Tibial nerve (tissue), 3 donors: ENCODE measurements around the gene RNF187.

ENCODE experiments used
- POLR2A ChIP-seq, 2 donors: fragments of 450-650 bp; IDR thresholded peaks; one replicate each; pipeline ENCODE4 v1.6.1; 2017; ENCODE audit warnings: antibody characterized with exemption in 2 of 2, mild to moderate bottlenecking in 2 of 2, moderate library complexity in 2 of 2
- TF ChIP-seq, protein P1 (sequence below), 5 experiments: fragments of 200-600 bp in 3 of 5; fragments of 450-650 bp in 2 of 5; sonication (generic) in 3 of 5; IDR thresholded peaks; one replicate each; pipeline ENCODE4 v1.5.1; 2016 to 2019; ENCODE audit warnings: antibody characterized with exemption in 5 of 5, mild to moderate bottlenecking in 3 of 5, moderate library complexity in 2 of 5

DNA sequence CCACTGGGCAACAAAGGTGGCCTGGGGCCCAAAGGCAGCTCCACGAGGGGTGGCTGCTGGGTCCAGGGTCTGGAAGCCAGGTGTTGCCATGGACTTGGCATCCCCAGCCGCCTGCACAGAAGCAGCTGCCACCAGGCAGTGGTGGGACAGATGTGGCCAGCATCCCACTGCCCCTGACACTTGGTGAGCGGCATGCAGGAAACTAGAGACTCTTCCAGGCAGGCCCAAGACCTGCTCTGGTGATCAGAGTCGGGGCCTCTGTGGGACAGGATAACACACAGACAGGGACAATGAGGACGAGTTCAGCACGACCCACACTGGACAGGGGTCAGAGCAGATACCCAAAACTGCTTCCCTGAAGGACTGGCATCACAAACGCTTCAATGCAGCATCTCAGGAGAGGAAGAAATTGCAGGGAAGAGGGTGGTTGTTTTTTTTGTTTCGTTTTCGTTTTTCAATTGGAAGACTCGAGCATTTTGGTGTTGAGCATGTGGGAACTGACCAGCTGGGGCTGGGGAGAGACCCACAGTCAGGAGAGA lies 34.1 kb upstream of the RNF187 start:
- TF ChIP-seq, protein P1, sequence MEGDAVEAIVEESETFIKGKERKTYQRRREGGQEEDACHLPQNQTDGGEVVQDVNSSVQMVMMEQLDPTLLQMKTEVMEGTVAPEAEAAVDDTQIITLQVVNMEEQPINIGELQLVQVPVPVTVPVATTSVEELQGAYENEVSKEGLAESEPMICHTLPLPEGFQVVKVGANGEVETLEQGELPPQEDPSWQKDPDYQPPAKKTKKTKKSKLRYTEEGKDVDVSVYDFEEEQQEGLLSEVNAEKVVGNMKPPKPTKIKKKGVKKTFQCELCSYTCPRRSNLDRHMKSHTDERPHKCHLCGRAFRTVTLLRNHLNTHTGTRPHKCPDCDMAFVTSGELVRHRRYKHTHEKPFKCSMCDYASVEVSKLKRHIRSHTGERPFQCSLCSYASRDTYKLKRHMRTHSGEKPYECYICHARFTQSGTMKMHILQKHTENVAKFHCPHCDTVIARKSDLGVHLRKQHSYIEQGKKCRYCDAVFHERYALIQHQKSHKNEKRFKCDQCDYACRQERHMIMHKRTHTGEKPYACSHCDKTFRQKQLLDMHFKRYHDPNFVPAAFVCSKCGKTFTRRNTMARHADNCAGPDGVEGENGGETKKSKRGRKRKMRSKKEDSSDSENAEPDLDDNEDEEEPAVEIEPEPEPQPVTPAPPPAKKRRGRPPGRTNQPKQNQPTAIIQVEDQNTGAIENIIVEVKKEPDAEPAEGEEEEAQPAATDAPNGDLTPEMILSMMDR (IDR thresholded peaks at IDR 0.05): no peak
- TF ChIP-seq POLR2A (IDR thresholded peaks at IDR 0.05): no peak
